HG03103 (cell line): ENCODE measurements around the gene NCKAP5.

Experiments
- ATAC-seq: cut with Tn5 transposase; IDR thresholded peaks from one replicate; pipeline ENCODE4 v1.9.1; 2021; ENCODE audit warnings: low read depth; ENCODE audit not compliant: unreplicated experiment

The NCKAP5 gene

DNA sequence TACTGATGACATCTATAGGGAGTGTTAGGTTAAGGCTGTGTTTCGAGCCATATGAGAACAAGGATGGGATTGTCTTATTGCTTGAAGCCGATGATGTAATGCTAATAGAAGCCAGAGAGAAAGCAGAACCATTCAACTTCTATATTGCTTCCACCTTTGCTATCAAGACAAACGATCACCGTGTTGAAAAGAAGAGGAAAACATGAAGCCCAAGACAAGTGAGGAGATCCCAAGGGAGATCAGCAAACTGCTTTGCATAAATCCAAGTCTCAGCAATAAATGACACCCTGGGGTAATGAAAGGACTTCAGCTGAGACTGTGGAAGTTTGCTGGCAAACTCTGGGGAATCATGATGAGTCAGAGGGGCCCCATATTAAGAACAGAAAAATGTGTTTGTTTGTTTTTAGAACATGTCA, 206.2 kb downstream of the NCKAP5 start:
- ATAC-seq, result no peak

DNA sequence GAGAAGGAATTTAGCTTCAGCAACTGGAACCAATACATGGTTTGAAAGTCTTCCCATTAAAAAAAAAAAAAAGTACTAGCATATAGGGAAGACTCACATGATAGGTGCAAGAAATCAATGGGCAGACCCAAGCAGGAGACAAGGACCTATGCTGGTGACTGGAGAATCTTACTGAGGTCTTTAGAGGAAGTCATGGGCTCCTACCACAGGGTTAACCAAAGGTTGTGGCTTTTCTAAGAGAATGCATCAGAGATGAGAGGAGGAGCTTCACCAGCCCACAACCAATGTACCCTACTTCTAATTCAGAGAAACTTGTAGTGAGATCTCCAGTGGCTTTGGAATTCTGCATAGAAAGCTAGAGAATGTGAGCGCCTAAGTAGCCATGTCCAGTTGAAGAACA, 207.4 kb downstream of the NCKAP5 start:
- no peak for ATAC-seq

DNA sequence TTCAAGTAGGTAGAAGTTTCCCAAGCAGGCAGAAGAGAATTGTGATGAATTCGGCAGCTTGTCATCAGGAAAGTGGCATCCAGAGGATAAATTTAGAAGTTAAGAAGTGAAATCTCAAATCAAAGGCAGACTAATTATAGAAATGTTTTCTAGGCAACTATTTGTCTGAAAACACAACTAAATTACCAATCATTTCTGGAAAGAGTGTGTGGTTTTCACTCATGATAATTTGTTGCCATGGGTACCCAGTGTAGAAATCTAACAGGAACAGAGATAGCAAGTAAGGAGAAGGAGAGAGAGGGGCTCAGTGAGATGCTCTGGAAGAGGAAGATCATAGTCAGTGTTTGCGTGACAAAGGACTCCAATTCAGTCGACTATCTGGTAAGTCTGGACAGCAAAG, 208.1 kb downstream of the NCKAP5 start:
- ATAC-seq, result no peak

DNA sequence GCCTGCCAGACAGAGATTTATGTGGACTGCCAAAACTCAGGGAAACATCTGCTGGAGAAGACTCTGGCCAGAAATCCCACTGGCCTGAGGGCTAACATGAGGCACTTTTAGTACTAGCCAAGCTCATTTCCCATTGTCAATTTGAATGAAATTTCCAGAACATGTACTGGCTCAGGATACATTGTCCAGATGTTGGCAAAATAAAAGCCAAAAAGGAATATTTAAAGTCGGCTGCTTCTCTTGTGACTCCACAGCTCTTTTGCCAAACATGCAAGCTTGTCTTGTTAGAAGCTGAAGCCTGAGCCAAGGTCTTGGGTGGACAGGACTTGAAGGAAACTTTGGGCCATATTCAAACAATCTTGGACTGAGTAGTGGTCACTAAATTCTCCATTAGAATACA, 215.5 kb downstream of the NCKAP5 start:
- ATAC-seq, result no peak

DNA sequence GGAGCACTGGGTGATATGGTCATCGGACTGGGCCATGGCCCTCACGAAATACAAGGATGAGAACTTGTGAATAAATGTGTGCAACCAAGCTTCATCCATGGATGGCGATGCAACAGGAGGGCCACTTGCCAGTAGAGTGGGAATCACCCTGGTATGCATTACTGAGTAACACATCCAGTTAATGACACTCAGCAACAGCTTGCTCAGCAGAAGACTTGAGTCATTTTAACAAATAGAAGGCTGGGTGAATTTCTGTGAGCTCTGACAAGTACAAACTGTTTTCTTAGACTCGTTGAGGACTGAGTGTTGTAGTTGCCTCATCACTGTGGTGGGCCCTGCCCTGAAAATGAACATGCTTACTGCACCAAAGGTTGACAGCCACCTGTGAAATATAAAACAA, 221.6 kb downstream of the NCKAP5 start:
- no peak for ATAC-seq

DNA sequence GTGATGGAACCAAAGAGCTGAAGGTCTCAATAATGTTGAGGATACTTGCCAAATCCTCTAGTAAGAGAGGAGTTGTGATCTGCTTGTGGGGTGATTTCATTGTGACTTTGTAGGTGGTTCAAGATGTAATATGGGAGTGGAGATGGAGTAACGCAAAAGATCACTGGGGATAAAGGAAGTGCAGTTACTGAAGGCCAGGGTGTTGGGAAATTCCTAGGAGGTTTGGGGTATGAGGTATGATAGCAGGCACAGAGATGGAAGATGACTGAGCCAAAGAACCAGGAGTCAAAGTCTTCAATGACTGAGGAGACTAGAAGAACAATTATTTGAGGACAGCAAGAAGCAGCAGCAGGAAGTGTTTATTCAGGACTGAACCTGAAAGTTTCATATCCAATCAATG, 222.6 kb downstream of the NCKAP5 start:
- ATAC-seq, result no peak

DNA sequence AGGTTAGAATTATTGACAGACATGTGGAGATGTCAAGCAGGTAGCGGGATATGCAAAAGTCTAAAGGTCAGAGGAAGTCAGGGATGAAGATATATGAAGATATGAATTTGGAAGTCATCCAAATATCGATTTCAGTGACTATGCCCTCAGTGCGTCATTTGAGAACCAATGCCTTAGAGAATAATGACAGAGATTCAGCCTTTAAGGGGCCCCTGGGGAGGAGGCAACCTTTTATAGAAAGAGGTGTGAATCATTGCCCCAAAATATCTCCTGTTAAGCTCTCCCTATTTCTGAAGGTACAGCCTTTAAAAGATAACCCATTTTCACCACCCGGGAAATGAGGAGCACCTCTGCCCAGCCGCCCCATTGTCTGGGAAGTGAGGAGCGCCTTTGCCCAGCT, 223.4 kb downstream of the NCKAP5 start:
- ATAC-seq, result no peak

DNA sequence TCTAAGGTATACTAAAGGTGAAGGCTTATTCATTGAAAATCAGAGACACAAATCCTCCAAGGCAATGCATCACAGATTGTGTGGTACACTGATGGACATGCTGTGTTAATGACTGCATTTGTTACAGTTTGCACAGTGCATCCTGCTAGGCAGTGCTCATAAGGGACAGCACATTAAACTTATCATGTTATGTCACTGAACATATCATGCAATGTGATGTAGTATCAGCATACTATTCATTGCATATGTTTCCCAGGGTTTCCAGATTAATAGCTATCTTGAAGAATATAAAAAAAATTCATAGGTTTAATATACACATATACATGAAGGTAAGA, 225.3 kb downstream of the NCKAP5 start:
- ATAC-seq, result no peak

DNA sequence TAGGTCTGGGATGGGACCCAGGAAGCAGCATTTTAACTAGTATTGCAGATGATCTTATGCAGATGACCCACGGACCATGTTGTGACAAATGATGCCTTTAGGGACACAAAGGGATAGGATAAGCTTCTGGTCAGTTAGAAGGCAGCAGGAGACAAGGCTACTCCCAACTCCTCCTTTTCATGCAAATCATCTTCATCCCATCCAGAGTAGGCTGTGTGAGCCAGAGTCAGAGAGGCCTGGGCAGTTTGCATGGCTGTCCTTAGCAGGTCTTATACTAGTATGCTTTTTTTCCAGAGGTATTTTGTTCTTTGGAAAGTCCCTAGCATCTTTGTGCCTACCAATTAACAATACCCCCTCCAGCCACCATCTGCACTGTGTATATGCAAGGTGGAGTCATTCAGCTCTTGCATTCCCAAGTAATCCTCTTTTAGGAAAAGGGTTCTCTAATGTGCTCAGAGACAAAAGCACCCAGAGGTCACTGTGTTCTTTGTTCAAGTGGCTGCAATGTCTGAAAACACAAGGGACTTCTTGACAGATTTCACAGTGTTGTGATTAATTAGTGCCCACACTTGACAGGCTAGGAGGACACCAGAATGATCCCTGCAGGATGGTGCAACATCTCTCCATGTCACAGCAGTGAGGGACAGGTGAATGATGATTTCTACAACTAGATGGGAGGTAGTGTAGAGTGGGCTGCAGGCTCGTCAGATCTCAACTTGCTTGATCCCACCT, 225.8 kb downstream of the NCKAP5 start:
- no peak for ATAC-seq

DNA sequence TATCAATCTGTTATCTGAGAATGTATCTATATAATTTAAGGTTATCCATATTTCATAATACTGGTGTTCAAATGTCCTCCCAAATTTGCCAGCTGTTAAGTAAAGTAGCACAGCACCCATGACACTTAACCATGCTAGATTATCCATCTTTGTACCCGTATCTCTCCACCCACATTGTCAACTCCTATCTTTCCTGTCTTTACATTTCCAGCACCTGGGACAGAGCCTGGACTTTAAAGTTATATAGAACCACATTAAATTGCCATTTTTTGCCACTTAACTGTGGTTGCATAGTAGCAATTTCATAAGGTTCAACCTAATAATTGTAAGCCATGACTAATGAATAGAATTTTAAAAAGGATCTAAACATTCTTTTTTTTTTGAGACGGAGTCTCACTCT, 226.7 kb downstream of the NCKAP5 start:
- ATAC-seq, result no peak

DNA sequence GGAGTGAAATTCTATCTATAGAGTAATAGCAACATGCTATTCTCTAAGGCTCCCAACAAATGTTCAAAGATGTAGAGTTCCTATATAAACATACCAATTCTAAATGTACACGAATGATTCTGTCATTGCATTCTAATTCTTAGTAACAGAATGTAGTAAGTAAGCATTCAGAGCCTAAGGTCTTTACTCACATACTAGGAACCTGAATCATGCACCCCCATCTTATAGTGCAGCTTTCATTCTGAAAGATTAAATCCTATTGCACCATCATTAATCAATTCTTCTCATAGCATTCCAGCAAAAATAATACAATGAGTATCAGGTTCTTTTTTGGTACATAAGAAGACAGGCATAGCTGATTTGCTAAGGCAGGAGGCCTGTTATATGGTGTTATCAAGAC, 230.0 kb downstream of the NCKAP5 start:
- ATAC-seq, result no peak

DNA sequence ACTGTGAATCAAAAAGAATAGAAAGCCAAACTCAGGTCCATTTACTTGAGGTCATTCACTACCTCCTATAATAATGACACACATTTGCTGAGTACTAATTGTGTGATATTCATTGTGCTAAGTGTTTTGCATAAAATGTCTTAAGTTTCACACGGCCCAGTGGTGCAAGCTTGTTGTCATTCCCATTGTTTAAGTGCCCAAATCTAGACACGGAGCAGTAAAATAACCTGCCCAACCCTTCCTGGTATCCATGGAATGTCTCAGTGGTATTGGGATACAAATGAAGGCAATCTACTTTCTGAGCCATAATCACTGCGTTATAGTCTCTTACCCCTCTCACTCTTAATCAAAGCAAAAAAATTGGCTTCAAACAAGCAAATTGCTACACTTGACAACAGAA, 233.3 kb downstream of the NCKAP5 start:
- ATAC-seq, result no peak

DNA sequence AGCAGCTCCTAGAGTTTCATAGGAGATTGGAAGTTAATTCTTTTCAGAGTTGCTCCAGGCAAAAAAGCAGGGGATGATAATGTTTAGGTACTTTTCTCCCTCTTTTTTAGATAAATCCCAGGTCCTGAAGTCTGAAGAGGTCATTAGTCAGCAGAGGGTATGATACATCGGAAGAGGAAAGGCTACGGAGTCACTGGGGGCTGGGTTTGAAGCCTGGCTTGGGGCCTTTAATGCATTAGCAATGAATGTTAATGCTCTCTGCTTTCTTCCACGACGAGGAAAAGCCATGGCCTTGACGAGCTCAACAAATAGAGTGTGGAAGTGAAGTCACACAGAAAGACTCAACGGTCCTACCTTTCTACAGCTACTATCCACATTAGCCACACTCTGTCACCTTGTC, 235.1 kb downstream of the NCKAP5 start:
- ATAC-seq, result no peak

DNA sequence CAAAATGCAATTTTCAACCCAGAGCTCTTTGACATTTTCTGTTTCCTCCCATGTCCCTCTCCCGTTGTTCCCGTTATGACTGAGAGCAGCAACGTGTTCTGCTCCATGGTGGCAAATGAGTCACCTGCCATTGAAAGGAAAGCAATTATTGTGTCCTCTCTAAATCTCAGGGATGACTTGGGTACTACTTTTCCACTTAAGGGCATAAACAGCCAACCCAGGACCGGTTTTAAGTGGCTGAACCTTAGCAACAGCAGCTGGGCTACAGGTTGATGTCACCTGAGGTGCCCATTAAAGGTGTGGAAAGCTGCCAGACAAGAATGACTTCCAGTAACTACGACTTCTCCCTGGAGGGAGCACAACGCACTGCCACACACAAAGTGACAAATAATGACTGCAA, 236.8 kb downstream of the NCKAP5 start:
- ATAC-seq, result no peak

DNA sequence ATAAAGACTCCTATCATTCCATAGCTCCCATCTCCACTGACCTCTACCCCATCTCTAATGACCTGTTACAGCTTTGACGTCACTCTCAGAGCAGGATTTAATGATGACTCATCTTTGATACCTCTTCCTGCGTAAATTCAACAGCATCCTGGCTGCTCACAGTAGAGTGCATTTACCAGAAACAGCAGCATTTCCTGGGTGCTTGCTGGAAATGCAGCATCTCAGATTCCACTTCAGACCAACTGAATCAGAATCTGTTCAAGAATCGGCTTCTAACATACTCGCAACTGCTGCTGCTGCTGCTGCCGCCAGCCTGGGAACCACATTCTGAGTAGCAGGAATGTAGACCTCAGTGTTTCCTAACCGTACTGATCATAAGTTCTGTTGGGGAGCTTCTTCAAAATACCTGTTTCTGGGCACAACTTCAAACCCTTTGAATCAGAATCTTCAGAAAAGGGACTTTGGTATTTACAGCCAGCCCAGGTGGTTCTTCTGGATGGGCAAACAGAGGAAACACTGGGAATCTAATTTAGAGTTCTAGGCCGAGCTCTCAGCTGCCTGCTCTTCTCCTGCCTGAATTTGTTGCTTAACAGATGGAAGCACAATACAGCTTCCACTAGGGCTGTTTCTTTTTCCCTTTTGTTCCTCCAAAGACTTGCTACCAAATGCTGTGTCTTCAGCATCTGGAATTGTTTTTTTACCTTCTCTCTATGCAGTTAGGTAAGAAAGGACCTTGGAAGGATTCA, 241.4 kb downstream of the NCKAP5 start:
- ATAC-seq, result no peak

DNA sequence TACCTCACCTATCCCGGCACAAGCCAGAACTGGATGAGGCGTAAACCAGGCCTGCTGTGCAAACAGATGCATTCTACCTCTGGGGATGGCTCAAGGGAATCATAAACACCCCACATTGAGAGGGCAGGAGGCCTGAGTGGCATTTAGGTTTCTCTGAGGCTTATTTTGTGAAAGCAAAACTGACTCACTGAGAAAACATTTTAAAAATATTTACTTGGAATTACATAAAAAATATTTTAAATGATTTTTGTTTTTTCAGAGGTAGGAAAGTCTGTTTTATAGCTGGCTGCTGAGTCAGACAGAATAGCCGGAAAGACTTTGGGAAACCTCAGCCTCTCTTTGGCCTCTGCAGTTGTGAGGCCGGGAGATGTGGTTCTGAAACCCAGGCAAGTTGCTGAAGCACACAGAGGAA, 244.1 kb downstream of the NCKAP5 start:
- no peak for ATAC-seq

DNA sequence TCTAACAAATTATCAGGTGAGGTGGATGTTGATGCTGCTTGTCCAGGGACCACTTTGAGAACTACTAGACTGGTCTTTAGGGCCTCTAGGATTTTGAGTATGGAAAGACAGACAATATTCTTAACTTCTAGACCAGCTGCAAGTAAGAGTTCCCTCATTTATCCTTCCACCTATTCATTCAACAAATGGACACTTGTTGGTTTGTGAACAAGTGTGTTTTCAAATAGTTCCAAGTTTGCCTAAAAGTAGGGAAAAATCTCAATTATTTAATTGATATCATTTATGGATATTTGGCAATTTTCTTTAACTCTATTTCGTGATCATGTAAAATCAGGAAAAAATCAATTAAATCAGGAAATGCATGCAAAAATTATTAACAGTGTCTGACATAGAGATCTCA, 245.4 kb downstream of the NCKAP5 start:
- ATAC-seq, result no peak

DNA sequence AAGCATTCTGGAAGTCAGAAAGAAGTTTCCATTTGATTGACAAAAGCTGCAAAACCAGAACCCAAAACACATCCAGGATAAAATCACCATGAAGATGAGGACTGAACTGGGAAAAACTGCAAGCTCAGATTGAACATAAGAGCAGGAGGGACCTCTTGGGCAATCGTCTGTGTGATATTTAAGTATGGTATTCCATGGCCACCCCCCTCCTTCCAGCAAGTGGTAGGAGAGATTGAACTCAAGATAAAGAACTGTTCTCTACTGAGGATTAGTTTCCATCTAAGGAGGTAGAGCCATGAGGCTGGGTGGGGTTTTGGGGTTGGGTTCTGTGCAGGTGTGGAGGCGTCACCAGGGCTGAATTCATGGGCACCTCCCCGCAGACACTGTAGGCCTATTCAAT, 251.1 kb downstream of the NCKAP5 start:
- ATAC-seq, result no peak

DNA sequence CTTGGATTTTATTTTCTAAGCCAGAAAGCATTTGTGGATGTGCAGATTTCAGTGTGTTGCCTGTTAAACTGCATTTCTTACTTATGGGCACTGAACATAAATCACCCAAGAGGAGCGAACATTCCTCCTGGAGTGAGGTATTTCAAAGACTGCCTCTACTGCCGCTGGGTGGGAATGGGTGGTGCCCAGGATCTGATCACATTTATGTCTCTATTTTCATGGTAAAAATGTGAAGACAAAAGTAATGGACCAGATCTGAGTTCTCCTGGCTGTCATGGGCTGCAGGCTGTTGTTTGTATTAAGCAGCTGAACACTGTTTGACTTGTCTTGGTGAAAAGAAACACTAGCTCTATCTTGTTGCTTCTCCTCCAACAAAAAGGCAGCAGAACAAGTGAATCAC, 251.7 kb downstream of the NCKAP5 start:
- no peak for ATAC-seq

DNA sequence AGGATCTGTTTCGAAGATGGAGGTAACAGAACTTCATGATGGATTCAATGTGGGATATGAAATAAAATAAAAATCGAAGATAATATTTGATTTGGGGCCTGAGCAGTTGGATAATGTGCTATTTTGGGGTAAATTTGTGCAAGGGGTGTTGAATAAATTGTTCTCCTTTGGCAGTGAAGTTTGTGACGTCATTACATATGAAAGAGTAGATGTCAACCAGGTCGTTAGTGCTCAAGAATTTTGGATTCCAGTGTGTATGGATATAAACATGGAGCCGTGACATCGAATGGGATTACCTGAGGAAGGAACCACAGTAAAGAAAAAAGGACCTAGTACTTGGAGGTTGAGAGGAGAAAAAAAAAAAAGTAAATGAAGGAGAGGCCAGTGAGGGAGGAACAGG, 253.0 kb downstream of the NCKAP5 start:
- ATAC-seq, result no peak

DNA sequence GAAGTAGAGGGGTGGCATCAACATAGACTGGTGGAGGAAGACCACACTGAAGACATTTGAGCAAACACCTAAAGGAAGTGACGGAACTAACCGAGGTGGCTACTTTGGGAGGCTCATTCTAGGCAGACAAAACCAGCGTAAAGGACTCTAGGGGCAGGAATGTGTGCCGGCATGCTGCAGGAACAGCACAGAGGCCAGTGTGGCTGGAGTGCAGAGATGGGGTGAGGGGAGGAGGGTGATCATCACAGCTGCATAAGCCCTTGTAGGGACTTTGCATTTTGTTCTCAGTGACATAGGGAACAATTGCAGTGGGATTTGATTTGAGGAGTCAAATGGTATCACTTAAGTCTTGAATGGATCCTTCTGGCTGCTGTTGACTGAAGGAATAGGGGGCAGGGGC, 253.5 kb downstream of the NCKAP5 start:
- no peak for ATAC-seq

DNA sequence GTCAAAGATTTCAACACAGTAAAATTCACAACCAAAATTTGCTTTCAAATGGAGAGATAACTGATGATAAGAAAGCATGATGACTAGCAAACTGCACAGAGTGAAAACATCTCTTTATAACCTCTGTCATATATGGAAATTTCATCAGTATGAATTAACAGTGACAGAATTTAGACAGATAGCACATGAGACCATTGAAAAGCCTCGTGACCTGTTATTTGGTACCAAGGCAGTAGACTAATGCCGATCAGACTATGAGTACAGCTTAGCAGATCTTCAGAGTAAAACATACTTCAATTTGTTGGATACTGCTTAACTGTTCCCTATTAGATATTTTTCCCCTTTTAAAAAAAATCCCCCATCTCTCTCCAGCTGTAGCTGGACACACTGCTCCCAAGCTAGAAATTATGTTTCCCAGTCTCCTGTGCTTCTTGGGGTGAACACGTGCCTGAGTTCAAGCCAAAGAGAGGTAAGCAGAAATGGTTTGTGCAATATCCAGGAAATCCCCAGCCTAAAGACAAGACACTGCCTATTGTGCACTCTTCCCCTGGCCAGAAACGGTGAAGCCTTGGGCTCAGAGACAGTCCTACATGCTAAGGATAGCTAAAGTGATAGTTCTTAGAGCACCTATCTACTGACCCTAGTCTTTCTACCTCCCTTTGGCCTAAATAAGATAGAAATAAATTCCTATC, 256.1 kb downstream of the NCKAP5 start:
- no peak for ATAC-seq
